Lung (tissue), 12 donors: ENCODE measurements around the gene FOXC1. TPM values are rescaled to one million over a fixed set of nuclear protein-coding genes. Genes with fewer than 3 reads are reported as not detected.

Source experiments
- ATAC-seq: fragments of 200-7000 bp; cut with Tn5 transposase; one replicate; pipeline ENCODE4 v1.9.1; 2020; ENCODE audit warnings: moderate number of reproducible peaks; ENCODE audit not compliant: insufficient read depth, low FRiP score
- DNase-seq, 3 donors: peaks; one replicate each; pipeline ENCODE4 v3.0.0-alpha.2; 2013 to 2017
- H3K27ac ChIP-seq, 2 donors: one replicate each; pipeline ENCODE4 v1.5.1; 2013; ENCODE audit warnings: mild to moderate bottlenecking in 2 of 2, moderate library complexity in 2 of 2, control low read depth in 1 of 2, inconsistent platforms in 1 of 2, low read depth in 1 of 2, low read length in 1 of 2
- H3K27me3 ChIP-seq, 3 donors: one replicate each; pipeline ENCODE4 v1.5.1; 2013; ENCODE audit warnings: low read length in 2 of 3; ENCODE audit not compliant: control insufficient read depth in 3 of 3, insufficient read depth in 3 of 3
- H3K36me3 ChIP-seq, 4 donors: one replicate each; pipeline ENCODE4 v1.5.1; 2013; ENCODE audit warnings: low read length in 4 of 4, mild to moderate bottlenecking in 1 of 4, moderate library complexity in 1 of 4; ENCODE audit not compliant: control insufficient read depth in 4 of 4, insufficient read depth in 4 of 4
- H3K4me1 ChIP-seq, 5 donors: one replicate each; pipeline ENCODE4 v1.5.1; 2013; ENCODE audit warnings: low read length in 5 of 5, mild to moderate bottlenecking in 2 of 5, moderate library complexity in 1 of 5; ENCODE audit not compliant: control insufficient read depth in 5 of 5, insufficient read depth in 5 of 5
- H3K4me3 ChIP-seq: one replicate; pipeline ENCODE4 v1.5.1; 2013; ENCODE audit warnings: mild to moderate bottlenecking, control low read depth, moderate library complexity
- H3K9ac ChIP-seq, 2 donors: one replicate each; pipeline ENCODE4 v1.5.1; 2013; ENCODE audit warnings: low read length in 2 of 2, control low read depth in 1 of 2; ENCODE audit not compliant: insufficient read depth in 1 of 2
- H3K9me3 ChIP-seq, 4 donors: one replicate each; pipeline ENCODE4 v1.5.1; 2013; ENCODE audit warnings: low read length in 3 of 4, mild to moderate bottlenecking in 1 of 4, moderate library complexity in 1 of 4; ENCODE audit not compliant: control insufficient read depth in 4 of 4, insufficient read depth in 3 of 4
- CTCF ChIP-seq: IDR thresholded peaks from 2 replicates; pipeline ENCODE4 v1.5.1; 2012; ENCODE audit warnings: mild to moderate bottlenecking; ENCODE audit errors: control extremely low read depth, extremely low read depth
- WGBS, 2 donors: extraction: QIAGEN DNeasy Blood & Tissue Kit; methylation state at CpG; one replicate each; pipeline ENCODE4 v1.1.7; 2013; 5-methylcytosine and 5-hydroxymethylcytosine counted together
- polyA plus RNA-seq, 2 donors: library from polyadenylated mRNA; stranded (reverse); fragments of 200-250 nt; gene quantifications; one replicate each; pipeline ENCODE4 v1.2.1, GENCODE V29; 2013
- total RNA-seq, 2 donors: library from RNA; depleted of rRNA in 1 of 2; stranded (reverse); fragments of >200 nt in 1 of 2; gene quantifications; one replicate each; pipeline ENCODE4 v1.2.1, GENCODE V29; 2014 to 2021
- donor health status: control.
- donor health status: control.
- donor health status: Bipolar disorder and iron deficiency.
- donor health status: healthy.
- donor health status: DM: yes; HTN: yes; CAD: no.

FOXC1 gene
- total and polyA plus RNA-seq, 4 donors = 1.4 to 6.2 (median 2.5) TPM

- H3K4me3 ChIP-seq = no peak overlapping the region
These were observed 26.6 kb downstream of the FOXC1 start for GRCh38 chr6:1636272-1636825.

DNA sequence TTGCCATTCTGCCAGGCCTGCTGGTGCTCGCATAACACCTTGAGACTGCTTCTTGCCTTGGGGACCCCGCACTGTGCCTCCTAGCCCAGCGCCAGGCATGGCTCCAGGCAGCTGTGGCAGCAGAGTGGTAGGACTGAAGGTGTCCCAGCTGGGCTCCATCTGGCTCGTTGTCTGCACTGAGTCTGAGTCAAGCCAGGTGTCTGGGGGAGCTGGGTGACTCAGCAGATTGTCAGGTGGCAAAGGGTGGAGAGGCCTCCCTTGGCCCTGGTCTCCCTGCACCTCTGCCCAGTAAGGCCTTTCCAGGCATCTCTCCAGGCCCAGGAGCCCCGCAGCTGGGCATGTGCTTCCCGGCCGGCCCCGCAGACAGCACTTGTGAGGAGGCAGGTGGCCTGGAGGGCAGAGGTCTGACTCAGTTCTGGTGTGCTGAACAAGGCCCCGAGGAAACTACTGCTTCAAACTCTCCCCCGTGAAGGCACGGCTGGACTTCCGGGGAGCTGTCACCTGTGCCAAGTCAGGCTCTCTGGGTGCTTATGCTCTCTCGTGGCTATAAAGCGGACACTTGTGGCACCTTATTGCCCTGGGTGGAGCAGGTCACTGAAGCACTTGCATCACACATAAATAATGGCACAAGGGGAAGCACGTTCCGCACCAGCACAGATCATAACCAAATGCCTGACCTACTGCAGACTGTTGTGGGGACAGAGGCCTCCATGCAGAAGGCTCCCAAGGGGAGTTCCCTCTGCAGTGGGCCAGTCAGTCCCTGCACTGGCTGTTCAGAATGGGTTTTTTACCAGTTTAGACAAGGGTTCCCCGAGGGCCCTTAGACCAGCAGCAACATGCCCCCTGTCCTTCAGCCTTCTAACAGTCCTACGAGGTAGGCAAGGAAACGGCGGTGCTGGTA lies 27.5 kb downstream of the FOXC1 start:
- WGBS, 2 donors = 90 to 92% methylated on average over 20 of the region's 20 CpGs

More at GRCh38 chr6:1636272-1636825, 26.6 kb downstream of the FOXC1 start:
- Histone ChIP-seq H3K36me3 (no peaks in the 10 kb centered on the region), H3K27me3 (peaks cover 0 to 3% (median 0%) of the 10 kb centered on the region in 3 donors), H3K9ac (no peak overlapping the region), H3K4me1 (peaks cover 0 to 14% (median 4%) of the 10 kb centered on the region in 5 donors), H3K9me3 (peaks cover 0 to 4% (median 0%) of the 10 kb centered on the region in 4 donors), H3K27ac (no peak overlapping the region)
- WGBS, 2 donors = 90 to 94% methylated on average over 9 of the region's 9 CpGs
- no peak for ATAC-seq
- TF ChIP-seq CTCF = no peak
- no peak for DNase-seq

DNA sequence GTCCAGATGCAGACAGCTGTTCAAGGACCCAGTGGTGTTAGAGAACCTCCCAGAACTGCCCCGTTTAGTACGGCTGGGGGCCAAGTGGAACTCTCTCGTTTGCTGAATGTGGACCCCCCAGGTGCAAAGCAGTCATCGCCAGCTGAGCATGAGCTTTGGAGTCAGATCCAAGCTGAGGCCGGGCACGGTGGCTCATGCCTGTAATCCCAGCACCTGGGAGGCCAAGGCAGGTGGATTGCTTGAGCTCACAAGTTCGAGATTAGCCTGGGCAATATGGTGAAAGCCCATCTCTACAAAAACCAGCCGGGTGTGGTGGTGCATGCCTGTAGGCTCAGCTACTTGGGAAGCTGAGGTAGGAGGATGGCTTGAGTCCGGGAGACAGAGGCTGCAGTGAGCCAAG lies 29.7 kb downstream of the FOXC1 start:
- ATAC-seq (no peak), DNase-seq (no peak)
- Histone ChIP-seq H3K9ac (no peak overlapping the region), H3K9me3 (peaks cover 0 to 4% (median 0%) of the 10 kb centered on the region in 4 donors), H3K36me3 (no peaks in the 10 kb centered on the region), H3K4me1 (peaks cover 0 to 10% (median 4%) of the 10 kb centered on the region in 5 donors), H3K4me3 (no peak overlapping the region), H3K27ac (no peak overlapping the region), H3K27me3 (no peaks in the 10 kb centered on the region)
- TF ChIP-seq CTCF = no peak
- 91 to 97% methylated on average over 9 of the region's 9 CpGs for WGBS, 2 donors

More for the DNA sequence above, 27.5 kb downstream of the FOXC1 start:
- DNase-seq = no peak
- H3K27me3 ChIP-seq = peaks cover 0 to 2% (median 0%) of the 10 kb centered on the region in 3 donors
- TF ChIP-seq CTCF = no peak
- no peaks in the 10 kb centered on the region for H3K36me3 ChIP-seq
- H3K4me3 ChIP-seq = no peak overlapping the region
- H3K9ac ChIP-seq = no peak overlapping the region
- no peak for ATAC-seq
- peaks cover 0 to 4% (median 0%) of the 10 kb centered on the region in 4 donors for H3K9me3 ChIP-seq
- no peak overlapping the region for H3K27ac ChIP-seq
- H3K4me1 ChIP-seq = peaks cover 0 to 16% (median 4%) of the 10 kb centered on the region in 5 donors
